NOMO-1 treated with dmso at 0.1 percent for 144 hours (cell line): ENCODE measurements around the gene TSPO2.

ENCODE experiments used
- DNase-seq: peaks from one replicate; lab custom pipeline; 2025; ENCODE audit not compliant: unreplicated experiment; lab: John Stamatoyannopoulos, UW

Gene TSPO2

DNA sequence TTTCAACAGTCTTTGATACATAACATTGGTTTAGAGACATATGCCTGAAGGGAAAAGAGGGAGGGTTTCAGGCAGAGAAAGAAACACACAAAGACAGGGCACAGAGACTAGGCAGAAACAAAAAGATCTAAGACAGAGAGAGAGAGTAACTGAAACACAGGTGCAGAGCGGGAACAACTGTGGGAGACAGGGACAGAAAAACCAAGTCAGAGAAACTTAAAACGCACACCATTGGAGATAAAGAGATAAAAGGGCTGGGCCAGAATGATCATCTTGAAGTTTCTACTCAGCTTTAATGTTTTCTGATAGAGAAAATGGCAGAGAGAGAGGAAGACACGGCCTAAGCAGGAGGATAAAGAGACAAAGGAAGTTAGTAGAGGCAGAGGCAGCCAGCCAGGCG, 15.0 kb upstream of the TSPO2 start:
- no peak for DNase-seq

- DNase-seq: peak; percentile 72
These were observed 14.3 kb upstream of the TSPO2 start for GRCh38 chr6:41027799-41028560.

GRCh38 chr6:41028561-41029412, 13.5 kb upstream of the TSPO2 start:
- no peak for DNase-seq

DNA sequence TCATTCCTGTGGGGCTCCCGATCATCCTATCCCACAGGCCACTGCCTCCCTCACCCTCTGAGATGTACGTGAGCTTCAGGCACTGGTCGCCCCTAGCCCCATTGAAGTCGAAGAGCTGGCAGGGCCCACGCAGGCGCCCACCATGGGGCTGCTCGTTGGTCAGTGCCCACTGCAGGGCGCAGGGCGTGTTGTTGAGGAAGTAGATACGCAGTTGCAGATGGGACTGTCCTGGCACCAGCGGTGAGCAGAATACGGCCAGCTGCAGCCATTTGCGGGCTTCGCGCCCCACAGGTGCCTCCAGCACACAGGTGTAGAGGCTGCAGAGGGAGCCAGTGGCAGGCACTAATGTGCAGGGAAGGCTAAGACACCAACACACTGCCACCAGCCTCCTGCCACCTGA, 9.4 kb upstream of the TSPO2 start:
- DNase-seq: no peak

DNA sequence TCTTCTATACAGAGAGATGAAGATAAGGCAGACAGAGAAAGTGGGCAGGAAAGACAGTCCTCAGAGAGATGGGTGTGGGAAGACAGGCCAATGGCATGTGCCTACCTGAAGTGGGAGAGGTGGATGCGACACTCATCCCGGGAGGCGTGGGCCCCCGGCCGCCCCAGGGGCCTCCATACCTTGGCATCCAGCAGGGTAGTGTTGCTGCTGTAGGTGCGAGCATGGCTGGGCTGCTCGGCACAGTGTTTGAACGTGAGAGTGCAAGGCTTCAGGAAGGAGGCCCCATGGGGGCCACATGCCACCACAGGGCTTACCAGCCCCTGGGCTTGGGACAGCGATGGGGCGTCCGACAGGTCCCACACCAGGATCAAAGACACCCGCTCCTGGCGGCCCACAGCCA, 8.5 kb upstream of the TSPO2 start:
- no peak for DNase-seq

- no peak for DNase-seq
These were observed 6.1 kb upstream of the TSPO2 start for GRCh38 chr6:41036186-41036585.

GRCh38 chr6:41036601-41037000, 5.7 kb upstream of the TSPO2 start:
- DNase-seq: no peak

DNA sequence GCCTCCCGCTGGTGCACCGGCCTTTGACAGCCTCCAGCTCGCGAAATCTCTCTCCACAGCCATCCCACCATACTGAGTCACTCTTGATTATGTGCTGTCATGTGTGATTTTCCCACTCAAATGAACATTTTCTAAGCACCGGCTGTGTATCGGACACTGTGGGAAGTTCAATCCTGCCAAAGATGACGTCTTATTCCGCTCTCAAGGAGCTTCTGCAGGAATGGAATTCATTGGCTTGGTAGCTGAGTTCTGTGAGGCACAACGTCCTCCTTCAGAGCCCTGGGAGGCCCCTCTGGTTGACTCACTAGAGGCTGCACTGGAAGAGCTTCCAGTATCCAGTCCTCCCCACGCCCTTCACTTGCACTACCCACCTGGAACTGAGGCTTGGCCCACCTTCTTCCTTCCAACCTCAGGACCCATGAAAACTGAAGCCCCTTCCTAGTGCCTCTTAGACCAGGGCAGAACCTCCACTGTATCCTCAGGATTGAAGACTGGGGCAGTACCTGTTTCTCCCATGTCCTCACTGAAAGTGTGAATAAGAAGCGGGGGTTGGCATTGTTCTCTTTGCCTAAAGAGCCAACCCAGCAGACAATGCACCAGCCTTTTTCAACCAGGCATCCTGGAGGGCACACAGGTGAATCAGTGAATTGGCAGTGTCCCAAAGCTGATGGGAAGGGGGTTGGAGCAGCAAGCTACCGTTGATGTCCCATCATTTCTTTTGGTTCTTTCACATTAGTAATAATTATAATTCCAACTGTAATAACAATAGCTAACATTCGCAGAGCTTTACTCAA, 5.0 kb upstream of the TSPO2 start:
- no peak for DNase-seq

GRCh38 chr6:41038205-41038604, 4.1 kb upstream of the TSPO2 start:
- DNase-seq: no peak

DNA sequence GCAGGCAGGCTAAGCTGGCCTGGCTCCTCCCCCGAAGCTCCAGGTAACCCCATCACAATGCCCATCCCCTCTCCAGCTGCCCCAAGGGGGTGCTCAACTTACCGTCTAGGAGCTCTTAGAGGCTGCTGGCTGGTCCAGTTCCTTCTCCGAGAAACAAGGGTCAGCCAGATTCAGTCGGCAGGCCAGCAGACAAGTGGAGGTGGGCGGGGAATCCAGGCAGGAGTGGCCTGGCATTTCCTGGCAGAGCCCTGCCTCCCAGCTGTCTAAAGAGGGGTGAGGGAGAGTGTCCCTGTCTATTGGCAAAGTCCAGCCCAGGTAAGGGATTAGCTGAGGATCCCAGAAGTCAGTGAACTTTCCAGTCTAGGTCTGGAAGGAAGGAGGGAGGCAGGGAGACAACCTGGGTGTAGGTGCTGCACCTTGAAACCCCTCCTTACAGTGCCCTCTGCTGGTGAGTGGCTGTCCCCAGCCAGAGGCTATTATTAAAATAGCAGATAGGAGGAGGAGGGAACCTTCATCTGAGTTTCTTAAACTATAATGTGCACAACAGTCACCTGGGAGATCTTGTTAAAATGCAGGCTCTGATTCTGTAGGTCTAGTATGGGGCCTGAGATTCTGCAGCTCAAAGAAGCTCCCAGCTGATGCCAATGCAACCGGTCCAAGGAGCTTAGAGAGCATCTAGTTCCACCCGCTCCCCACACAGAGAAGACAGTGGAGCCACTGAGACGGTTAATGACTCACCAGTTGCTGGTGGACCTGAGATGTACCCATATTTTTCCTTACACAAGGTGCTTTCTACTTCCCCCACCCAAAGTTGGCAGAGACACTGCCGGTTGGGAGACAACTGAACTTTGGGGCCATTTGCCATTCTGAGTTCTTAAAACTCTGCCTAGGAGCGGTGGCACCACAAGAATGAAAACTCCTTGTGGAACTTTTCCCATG, 2.9 kb upstream of the TSPO2 start, which contains the start of gene UNC5CL:
UNC5CL (minus strand) TSS at position 162 of the 939 bp plus-strand sequence. CDS start 4,147 bp downstream, outside the sequence.
- DNase-seq: no peak

- no peak for DNase-seq
These were observed 1.9 kb upstream of the TSPO2 start for GRCh38 chr6:41040101-41040939.

- no peak for DNase-seq
These were observed 1.2 kb upstream of the TSPO2 start for GRCh38 chr6:41040940-41041536.

DNA sequence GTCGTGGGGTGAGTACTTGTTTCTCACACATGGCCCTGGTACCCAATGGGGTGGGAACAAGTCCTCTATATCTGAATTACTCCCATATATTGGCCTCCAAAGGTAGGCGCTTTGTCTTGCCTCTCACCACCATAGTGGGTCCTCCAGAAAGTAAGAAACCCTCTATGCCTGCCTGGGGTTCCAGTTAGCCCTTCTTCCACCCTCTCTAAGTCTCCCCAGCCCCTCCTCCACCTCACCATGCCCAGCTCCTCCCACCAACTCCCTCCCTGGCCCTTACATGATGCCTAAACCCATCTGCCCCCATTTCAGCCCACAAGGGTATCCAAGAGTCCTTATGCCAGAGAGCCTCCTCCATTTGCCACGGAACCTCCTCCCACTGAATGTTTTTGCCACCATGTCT, 884 bp downstream of the TSPO2 start:
- no peak for DNase-seq

GRCh38 chr6:41045664-41046063, 3.4 kb downstream of the TSPO2 start:
- no peak for DNase-seq

DNA sequence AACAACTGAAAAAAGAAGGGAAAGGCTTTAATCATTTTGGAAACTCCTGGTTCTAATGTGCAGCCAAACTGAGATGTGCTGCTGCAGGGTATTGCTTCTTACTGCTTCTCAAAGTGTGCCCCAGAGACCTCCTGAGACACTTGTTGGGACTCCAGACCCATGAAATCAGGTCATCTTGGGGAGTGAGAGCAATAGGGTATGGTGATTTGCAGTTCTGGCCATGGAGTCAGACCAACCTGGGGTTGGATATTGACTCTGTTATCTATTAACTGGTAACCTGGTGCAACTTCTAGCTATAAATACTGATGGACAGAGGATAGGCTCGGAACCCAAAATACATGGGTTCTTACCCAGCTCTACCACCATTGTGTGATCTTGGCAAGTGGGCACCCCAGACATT, 3.8 kb downstream of the TSPO2 start:
- no peak for DNase-seq

DNA sequence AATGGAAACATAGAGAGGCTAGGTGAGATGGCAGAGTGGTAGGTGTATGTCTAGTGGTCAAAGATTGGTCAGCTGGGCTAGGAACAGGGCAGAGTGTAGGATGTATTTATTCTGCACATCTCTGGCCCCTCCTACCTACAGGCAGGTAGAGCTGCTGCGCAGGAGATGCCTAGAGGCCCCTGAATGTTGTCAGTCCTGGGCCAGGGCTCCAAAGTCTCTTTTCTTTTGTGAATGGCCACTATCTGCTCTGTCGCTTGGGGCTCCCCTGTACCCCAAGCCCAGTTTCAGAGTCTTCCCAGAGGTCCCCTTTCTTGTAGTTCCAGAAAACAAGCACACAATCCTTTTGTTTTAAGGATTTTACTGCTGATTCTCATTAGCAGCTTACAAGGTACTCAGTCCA, 5.0 kb downstream of the TSPO2 start:
- DNase-seq: no peak

- no peak for DNase-seq
These were observed 5.8 kb downstream of the TSPO2 start for GRCh38 chr6:41047745-41048732.

DNA sequence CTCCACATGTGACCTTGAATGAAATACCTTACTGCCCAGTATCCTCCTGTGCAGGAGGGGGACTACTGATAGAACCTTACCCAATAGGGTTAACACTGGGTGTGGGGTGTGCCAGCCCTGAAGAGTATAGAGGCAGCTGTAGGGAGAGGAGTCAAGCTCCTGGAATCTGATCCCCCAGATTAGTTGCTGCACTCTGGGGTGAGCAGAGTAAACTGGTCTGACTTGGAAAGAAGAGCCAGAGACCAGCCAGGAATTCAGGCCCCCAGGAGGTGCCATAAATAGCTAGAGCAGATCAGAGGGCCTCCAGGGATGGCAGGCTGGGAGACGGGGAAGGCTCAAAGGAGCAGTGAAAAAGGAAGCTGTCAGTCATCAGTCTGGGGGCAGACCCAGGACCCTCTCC, 7.3 kb downstream of the TSPO2 start:
- no peak for DNase-seq
